Measurements from ENCODE around the gene KASH5.

Gene KASH5

DNA sequence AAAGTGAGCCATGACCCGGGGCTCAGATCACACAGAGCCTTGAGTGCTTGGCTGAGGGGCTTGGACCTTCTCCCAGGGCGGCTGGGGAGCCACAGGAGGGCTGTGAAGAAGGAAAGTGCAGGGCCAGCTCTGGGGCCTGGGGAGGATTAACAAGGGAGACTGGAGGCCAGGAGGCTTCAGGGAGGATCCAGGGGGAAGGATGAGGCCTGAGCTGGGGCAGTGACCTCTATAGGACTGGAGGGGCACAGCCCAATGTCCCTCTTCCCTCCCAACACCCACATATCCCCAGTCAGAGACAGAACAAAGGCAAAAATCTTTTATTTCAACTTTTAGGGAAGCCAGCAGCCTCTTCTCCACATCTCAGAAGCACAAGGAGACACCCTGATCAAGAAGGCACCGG lies 57.9 kb downstream of the KASH5 start:
- Histone ChIP-seq H3K27ac (ENCODE audit: insufficient read depth, low read length, poor library complexity, severe bottlenecking) (no peak overlapping the region), H3K36me3 (ENCODE audit: control insufficient read depth, insufficient read depth, low read length) (peaks cover 15% of the 10 kb centered on the region), H3K4me1 (ENCODE audit: control insufficient read depth, insufficient read depth, low read length, poor library complexity, severe bottlenecking) (peaks cover 24% of the 10 kb centered on the region), H3K27me3 (replicated peaks; ENCODE audit: control insufficient read depth, insufficient read depth, low read length, poor library complexity, severe bottlenecking) (peaks cover 14% of the 10 kb centered on the region), H3K4me3 (ENCODE audit: insufficient read depth, low read depth, low read length, poor library complexity, severe bottlenecking) (no peak overlapping the region), H3K9me3 (ENCODE audit: control insufficient read depth, low read length) (no peaks in the 10 kb centered on the region)
- DNase-seq, result no peak

DNA sequence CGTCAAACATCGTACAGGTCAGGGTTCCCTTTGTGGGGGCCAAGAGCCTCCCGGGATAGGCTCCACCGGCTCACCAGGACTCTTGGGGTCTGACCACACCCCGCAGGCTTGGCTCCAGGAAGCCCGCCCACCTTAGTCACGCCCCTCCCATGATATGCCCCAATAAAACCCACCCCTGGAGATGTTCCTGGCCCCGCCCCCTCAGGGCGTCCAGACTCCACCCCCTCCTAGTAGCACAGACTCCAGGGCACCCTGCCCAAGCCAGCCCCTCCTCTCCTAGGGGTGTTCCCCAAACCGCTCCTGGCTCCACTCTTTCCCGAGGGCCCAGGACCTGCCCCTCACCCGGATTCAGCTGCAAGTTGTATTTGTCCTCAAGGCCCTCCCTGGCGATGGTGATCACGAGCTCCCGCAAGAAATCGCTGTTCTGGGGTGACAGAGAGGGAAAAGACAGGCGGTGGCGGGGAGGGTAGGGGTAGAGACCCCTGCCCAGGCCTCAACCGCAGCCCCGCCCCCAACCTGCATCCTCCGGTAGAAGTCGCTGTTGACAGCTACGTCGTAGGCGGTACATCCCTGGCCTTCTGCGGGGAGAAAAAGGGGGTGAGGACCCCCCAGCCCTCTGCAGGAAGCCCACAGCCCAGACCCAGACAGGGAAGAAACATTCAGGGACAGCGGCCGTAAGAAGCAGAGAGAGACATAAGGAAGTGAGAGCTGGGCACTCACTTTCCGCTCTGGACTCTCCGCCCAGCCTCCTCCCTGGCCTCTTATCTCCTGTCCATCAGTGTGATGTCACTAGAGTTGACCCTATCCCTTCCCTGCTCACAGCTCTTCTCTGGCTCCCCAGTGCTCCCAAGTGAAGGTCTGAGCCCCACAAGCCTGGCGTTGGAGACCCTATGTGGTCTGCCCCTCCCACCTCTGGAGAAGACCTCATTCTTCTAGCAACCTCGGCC lies 59.7 kb downstream of the KASH5 start:
- no peak overlapping the region for H3K4me3 ChIP-seq (ENCODE audit: insufficient read depth, low read depth, low read length, poor library complexity, severe bottlenecking)
- H3K36me3 ChIP-seq (ENCODE audit: control insufficient read depth, insufficient read depth, low read length), result peaks cover 15% of the 10 kb centered on the region
- H3K27me3 ChIP-seq (replicated peaks; ENCODE audit: control insufficient read depth, insufficient read depth, low read length, poor library complexity, severe bottlenecking), result no peaks in the 10 kb centered on the region
- no peak overlapping the region for H3K27ac ChIP-seq (ENCODE audit: insufficient read depth, low read length, poor library complexity, severe bottlenecking)
- H3K9me3 ChIP-seq (ENCODE audit: control insufficient read depth, low read length), result no peaks in the 10 kb centered on the region
- peaks cover 15% of the 10 kb centered on the region for H3K4me1 ChIP-seq (ENCODE audit: control insufficient read depth, insufficient read depth, low read length, poor library complexity, severe bottlenecking)
- DNase-seq, result no peak

DNA sequence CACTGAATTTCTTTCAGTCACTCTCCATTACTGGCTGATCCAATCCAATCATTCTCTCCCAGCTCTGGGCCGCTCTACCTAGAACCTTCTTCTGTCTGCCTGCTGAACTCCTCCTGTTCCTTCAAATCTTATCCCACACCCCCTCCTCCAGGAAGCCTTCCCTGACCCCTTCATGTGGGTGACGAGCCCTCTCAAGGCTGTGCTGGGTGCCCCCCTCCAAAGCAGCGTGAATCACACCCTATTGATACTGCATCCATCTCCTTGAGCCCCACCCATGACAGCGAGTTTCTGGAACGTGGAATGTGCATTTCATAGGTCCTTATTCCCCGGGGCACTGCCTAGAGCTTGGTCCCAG lies 60.4 kb downstream of the KASH5 start:
- Histone ChIP-seq H3K27ac (ENCODE audit: insufficient read depth, low read length, poor library complexity, severe bottlenecking) (no peak overlapping the region), H3K9me3 (ENCODE audit: control insufficient read depth, low read length) (no peaks in the 10 kb centered on the region), H3K27me3 (replicated peaks; ENCODE audit: control insufficient read depth, insufficient read depth, low read length, poor library complexity, severe bottlenecking) (no peaks in the 10 kb centered on the region), H3K4me1 (ENCODE audit: control insufficient read depth, insufficient read depth, low read length, poor library complexity, severe bottlenecking) (peaks cover 9% of the 10 kb centered on the region), H3K4me3 (ENCODE audit: insufficient read depth, low read depth, low read length, poor library complexity, severe bottlenecking) (no peak overlapping the region), H3K36me3 (ENCODE audit: control insufficient read depth, insufficient read depth, low read length) (peaks cover 15% of the 10 kb centered on the region)
- no peak for DNase-seq

DNA sequence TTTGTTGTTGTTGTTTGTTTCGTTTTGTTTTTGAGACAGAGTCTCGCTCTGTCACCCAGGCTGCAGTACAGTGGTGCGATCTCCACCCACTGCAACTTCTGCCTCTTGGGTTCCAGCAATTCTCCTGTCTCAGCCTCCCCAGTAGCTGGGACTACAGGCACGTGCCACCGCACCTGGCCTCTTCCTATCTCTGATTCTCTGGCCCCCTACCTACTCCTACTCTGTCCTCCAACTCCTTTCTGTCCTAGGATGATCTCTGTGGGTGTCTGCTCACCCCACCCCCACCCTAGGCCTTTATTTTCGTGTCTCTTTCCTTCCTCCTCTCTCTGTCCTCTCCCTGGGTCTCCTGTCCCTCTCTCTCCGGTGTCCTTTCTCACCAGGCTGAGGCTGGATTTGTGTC lies 62.4 kb downstream of the KASH5 start:
- Histone ChIP-seq H3K4me1 (ENCODE audit: control insufficient read depth, insufficient read depth, low read length, poor library complexity, severe bottlenecking) (peaks cover 18% of the 10 kb centered on the region), H3K36me3 (ENCODE audit: control insufficient read depth, insufficient read depth, low read length) (peaks cover 15% of the 10 kb centered on the region), H3K9me3 (ENCODE audit: control insufficient read depth, low read length) (no peaks in the 10 kb centered on the region), H3K27ac (ENCODE audit: insufficient read depth, low read length, poor library complexity, severe bottlenecking) (peak overlapping the region; percentile 29), H3K4me3 (ENCODE audit: insufficient read depth, low read depth, low read length, poor library complexity, severe bottlenecking) (no peak overlapping the region), H3K27me3 (replicated peaks; ENCODE audit: control insufficient read depth, insufficient read depth, low read length, poor library complexity, severe bottlenecking) (no peaks in the 10 kb centered on the region)
- no peak for DNase-seq

DNA sequence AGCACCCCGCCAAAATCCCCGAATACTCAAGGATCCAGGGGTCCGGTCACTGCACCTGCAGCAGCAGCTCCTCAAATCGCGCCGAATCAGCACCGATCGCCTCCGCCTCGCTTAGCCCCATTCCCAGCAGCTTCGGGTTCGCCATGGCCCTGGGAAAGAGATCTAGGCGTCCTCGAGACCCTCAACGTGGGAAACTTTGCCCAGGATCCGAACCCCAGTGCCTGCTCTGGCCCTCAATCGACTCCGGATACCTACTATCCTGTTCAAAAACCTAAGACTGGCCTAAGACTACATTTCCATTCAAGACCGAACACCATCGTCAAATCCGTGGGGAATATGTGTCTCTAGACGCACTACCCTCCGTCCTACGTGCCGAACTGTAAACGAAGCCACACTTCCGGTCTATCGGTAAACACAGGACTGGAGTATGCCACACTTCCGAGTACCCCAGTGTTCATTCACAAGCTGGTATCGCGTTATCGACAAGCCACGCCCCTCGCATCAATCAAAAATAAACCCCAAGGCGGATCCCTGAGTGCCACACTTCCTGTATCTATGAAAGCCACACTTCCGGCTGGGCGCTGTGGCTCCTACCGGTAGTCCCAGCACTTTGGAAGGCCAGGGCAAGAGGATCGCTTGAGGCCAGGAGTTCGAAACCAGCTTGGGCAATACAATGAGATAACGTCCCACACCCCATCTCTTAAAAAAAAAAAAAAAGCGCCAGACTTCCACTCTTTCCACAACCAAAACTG lies 63.6 kb downstream of the KASH5 start, which contains the start of gene PIH1D1:
TSS of gene PIH1D1 (minus strand) at position 385 of the 752 bp plus-strand sequence. CDS start at position 145, 240 bp downstream.
- Histone ChIP-seq H3K27ac (ENCODE audit: insufficient read depth, low read length, poor library complexity, severe bottlenecking) (peak within 1 kb of the TSS; percentile 96), H3K4me3 (ENCODE audit: insufficient read depth, low read depth, low read length, poor library complexity, severe bottlenecking) (peak within 1 kb of the TSS; percentile 73), H3K27me3 (replicated peaks; ENCODE audit: control insufficient read depth, insufficient read depth, low read length, poor library complexity, severe bottlenecking) (no peaks in the 10 kb centered on the region), H3K9me3 (ENCODE audit: control insufficient read depth, low read length) (no peaks in the 10 kb centered on the region), H3K36me3 (ENCODE audit: control insufficient read depth, insufficient read depth, low read length) (peaks cover 15% of the 10 kb centered on the region), H3K4me1 (ENCODE audit: control insufficient read depth, insufficient read depth, low read length, poor library complexity, severe bottlenecking) (peaks cover 18% of the 10 kb centered on the region)
- DNase-seq, result peak; percentile 88 to 93 (median 88)

DNA sequence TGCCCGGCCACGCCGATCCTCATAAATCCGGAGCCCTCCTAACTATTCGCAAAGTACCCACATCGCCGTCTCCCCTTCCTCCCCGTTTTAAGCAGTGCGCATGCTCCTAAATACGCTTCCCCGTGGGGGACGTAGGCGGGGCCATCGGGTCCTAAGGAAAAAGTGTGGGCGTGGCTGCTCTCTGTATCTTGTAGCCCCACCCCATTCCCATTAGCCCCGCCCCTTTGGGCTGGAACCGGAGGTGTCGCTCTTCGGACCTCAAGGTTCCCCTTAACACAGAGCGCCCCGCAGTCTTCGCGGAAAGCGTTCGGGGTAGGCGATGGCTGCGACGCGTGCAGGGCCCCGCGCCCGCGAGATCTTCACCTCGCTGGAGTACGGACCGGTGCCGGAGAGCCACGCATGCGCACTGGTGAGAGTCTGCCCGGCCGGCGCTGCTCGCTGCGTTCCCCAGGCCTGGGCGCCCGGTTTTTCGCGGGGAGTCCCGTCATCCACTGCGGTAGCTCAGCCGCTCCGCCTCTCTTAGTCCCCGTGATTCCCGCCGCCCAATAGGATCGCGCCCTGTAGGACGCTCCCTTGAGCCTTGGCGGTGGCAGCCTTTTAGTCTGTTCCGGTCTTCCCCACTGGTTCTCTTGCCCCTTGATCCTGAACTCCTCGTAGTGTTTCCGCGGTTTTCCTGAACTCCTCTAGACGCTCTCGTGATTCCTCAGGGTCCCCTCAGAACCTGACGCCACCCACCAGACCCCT lies 65.1 kb downstream of the KASH5 start, which contains the start of gene ALDH16A1:
TSS of gene ALDH16A1 (plus strand) at position 213 of the 744 bp plus-strand sequence. CDS start at position 320, 107 bp downstream.
- Histone ChIP-seq H3K4me1 (ENCODE audit: control insufficient read depth, insufficient read depth, low read length, poor library complexity, severe bottlenecking) (peaks cover 19% of the 10 kb centered on the region), H3K9me3 (ENCODE audit: control insufficient read depth, low read length) (no peaks in the 10 kb centered on the region), H3K27ac (ENCODE audit: insufficient read depth, low read length, poor library complexity, severe bottlenecking) (peak within 1 kb of the TSS; percentile 96), H3K36me3 (ENCODE audit: control insufficient read depth, insufficient read depth, low read length) (peaks cover 5% of the 10 kb centered on the region), H3K27me3 (replicated peaks; ENCODE audit: control insufficient read depth, insufficient read depth, low read length, poor library complexity, severe bottlenecking) (no peaks in the 10 kb centered on the region), H3K4me3 (ENCODE audit: insufficient read depth, low read depth, low read length, poor library complexity, severe bottlenecking) (peak within 1 kb of the TSS; percentile 60)
- DNase-seq, result peak; percentile 95 to 98 (median 96)

DNA sequence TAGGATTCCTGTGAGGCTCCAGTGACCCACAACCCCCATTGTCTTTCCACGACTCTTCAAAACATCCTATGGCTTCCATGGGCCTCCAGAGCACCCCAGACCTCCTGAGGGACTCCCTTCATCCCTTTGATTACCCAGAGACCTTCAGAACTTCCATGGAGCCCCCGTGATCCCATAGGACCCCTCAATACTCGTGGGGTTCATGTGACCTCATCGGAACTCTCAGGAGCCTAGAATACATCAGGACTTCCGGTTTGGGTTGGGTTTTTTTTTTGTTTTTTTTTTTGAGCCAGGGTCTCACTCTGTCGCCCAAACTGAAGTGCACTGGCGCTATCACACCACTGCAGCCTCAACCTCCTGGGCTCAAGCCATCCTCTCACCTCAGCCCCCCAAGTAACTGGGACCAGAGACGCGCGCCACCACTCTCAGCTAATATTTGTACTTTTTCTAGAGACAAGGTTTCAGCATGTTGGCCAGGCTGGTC lies 65.8 kb downstream of the KASH5 start:
- Histone ChIP-seq H3K4me3 (ENCODE audit: insufficient read depth, low read depth, low read length, poor library complexity, severe bottlenecking) (peak overlapping the region; percentile 60), H3K27ac (ENCODE audit: insufficient read depth, low read length, poor library complexity, severe bottlenecking) (peak overlapping the region; percentile 96), H3K9me3 (ENCODE audit: control insufficient read depth, low read length) (no peaks in the 10 kb centered on the region), H3K36me3 (ENCODE audit: control insufficient read depth, insufficient read depth, low read length) (peaks cover 5% of the 10 kb centered on the region), H3K27me3 (replicated peaks; ENCODE audit: control insufficient read depth, insufficient read depth, low read length, poor library complexity, severe bottlenecking) (no peaks in the 10 kb centered on the region), H3K4me1 (ENCODE audit: control insufficient read depth, insufficient read depth, low read length, poor library complexity, severe bottlenecking) (peaks cover 23% of the 10 kb centered on the region)
- no peak for DNase-seq

DNA sequence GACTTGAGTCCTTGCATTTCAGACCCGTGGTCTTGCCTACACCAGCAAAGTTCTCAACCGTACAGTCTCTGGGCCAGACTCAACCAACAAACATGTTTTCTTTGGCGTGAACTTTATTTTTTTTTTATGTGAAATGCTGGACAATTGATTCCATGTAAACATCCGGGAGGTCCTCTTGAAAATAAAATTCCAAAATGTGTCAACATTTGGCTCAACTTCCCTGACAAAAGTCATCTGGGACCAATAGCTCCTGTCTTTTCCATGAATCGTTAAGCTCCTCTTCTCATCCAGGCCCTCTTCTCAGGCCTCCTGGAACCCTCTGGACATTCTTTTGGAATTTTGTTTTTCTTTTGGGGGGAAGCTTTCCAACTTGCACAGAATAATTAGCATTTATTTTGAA lies 67.7 kb downstream of the KASH5 start:
- no peaks in the 10 kb centered on the region for H3K27me3 ChIP-seq (replicated peaks; ENCODE audit: control insufficient read depth, insufficient read depth, low read length, poor library complexity, severe bottlenecking)
- no peak overlapping the region for H3K4me3 ChIP-seq (ENCODE audit: insufficient read depth, low read depth, low read length, poor library complexity, severe bottlenecking)
- H3K27ac ChIP-seq (ENCODE audit: insufficient read depth, low read length, poor library complexity, severe bottlenecking), result no peak overlapping the region
- peaks cover 17% of the 10 kb centered on the region for H3K4me1 ChIP-seq (ENCODE audit: control insufficient read depth, insufficient read depth, low read length, poor library complexity, severe bottlenecking)
- peaks cover 13% of the 10 kb centered on the region for H3K36me3 ChIP-seq (ENCODE audit: control insufficient read depth, insufficient read depth, low read length)
- no peak for DNase-seq
- no peaks in the 10 kb centered on the region for H3K9me3 ChIP-seq (ENCODE audit: control insufficient read depth, low read length)

DNA sequence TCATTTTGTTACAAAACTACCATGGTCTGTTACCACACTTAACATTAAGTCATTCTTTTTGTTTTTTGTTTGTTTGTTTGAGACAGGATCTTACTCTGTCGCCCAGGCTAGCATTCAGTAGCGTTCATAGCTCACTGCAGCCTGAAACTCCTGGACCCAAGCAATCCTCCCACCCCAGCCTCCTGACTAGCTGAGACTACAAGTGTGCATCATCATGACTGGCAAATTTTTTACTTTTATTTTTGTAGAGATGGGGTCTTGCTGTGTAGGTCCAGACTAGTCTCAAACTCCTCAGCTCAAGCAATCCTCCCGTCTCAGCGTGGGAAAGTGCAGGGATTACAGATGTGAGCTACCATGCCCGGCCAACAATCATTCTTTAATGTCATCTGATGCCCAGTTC lies 68.3 kb downstream of the KASH5 start:
- no peak for DNase-seq
- Histone ChIP-seq H3K36me3 (ENCODE audit: control insufficient read depth, insufficient read depth, low read length) (peaks cover 13% of the 10 kb centered on the region), H3K27ac (ENCODE audit: insufficient read depth, low read length, poor library complexity, severe bottlenecking) (no peak overlapping the region), H3K4me3 (ENCODE audit: insufficient read depth, low read depth, low read length, poor library complexity, severe bottlenecking) (no peak overlapping the region), H3K9me3 (ENCODE audit: control insufficient read depth, low read length) (no peaks in the 10 kb centered on the region), H3K27me3 (replicated peaks; ENCODE audit: control insufficient read depth, insufficient read depth, low read length, poor library complexity, severe bottlenecking) (no peaks in the 10 kb centered on the region), H3K4me1 (ENCODE audit: control insufficient read depth, insufficient read depth, low read length, poor library complexity, severe bottlenecking) (peaks cover 16% of the 10 kb centered on the region)

Measured in effector memory CD4-positive, alpha-beta T cell (primary cell).